ENCODE measurements around the gene SCAND1.

Gene SCAND1

GRCh38 chr20:35907017-35907701, 47.1 kb downstream of the SCAND1 start:
- DNase-seq (ENCODE audit: low read depth in 2 of 2) = no peak

DNA sequence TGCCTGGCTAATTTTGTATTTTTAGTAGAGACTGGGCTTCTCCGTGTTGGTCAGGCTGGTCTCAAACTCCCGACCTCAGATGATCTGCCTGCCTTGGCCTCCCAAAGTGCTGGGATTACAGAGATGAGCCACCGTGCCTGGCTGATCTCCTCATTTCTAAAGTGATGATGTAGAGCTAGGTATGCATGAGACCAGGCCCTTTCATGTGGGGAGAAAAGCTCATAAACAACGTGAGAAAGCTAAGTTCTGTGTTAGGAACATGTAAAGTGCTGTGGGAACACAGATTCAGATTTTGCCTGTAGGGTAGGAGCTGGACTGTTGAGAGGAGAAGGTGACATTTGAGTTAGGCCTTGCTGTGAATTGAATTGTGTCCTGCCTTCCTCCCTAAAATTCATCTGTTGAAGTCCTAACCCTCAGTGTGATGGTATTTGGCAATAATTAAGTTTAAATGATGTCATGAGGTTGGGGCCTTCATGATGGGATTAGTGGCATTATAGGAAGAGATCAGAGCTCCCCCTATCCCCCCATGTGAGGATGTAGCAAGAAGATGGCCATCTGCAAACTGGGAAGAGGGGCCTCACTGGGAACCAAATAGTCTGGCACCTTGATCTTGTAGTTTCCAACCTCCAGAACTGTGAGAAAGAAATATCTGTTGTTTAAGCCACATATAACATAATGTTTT, 49.2 kb downstream of the SCAND1 start:
- DNase-seq (ENCODE audit: low read depth in 2 of 2) = no peak

DNA sequence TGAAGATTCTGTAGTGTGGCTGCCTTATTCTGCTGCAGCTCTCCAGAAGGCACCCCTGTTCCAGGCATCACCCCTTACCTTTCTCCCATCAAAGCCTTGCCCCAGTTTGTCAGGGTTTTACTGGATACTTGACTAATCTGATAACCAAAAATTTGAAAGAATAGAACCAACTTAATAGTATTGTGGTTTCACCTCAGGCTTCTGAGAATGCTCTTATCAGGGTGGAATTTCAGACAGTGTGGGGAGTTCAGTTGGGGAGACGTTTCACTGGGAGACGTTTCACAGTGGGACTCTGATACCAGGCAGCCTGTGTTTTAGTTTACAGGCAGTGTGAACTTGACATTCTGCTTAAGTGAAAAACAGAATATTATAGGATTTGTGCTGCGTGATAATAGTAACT, 50.5 kb downstream of the SCAND1 start:
- DNase-seq (ENCODE audit: low read depth in 2 of 2) = no peak

All from stimulated activated CD8-positive, alpha-beta memory T cell treated with anti-CD3 and anti-CD28 coated beads, Interleukin-2, amount 100 ng/mL, for 48 hours (primary cell).